Measurements from ENCODE around the gene ADAMTSL3. TPM values are rescaled to one million over a fixed set of nuclear protein-coding genes. Genes with fewer than 3 reads are reported as not detected.

ADAMTSL3 gene
- total and polyA plus RNA-seq, 7 experiments from 2014 or later = not detected

DNA sequence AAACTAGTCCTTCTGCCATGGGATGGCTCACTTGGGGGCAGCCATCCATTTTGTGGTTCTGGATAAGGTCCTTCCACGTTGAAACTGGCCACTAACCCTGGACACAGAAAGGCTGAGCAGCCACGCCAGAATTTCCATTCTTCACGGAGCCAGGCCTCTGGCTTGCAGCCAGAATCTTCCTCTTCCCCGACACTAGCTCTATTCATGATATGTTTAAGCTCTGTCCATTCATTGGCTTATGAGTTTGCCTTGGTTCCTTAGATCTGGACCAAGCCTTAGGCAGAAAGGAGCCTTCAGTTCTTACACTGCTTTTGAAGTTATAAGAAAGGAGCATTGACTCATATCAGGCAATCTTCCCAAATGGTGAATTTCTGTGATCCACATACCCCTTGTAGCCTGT lies 293.2 kb downstream of the ADAMTSL3 start:
- H3K27me3 ChIP-seq (ENCODE audit: control insufficient read depth in 2 of 2, insufficient read depth in 2 of 2, low read length in 2 of 2) = no peaks in the 10 kb centered on the region
- Mint-ChIP-seq H3K4me3 (no peak overlapping the region), H3K27ac (no peak overlapping the region), H3K9me3 (peaks cover 0 to 28% (median 2%) of the 10 kb centered on the region in 11 donors), H3K4me1 (no peaks in the 10 kb centered on the region), H3K27me3 (peaks cover 0 to 33% (median 17%) of the 10 kb centered on the region in 5 donors), H3K36me3 (no peaks in the 10 kb centered on the region)
- no peak overlapping the region for H3K4me3 ChIP-seq (ENCODE audit: low read length)
- ChIA-PET POLR2A (no interaction called here), CTCF (no interaction called here)
- H3K4me1 ChIP-seq (ENCODE audit: control insufficient read depth in 2 of 2, insufficient read depth in 2 of 2, low read length in 2 of 2) = no peaks in the 10 kb centered on the region
- ATAC-seq (no peak), DNase-seq (no peak)
- no peaks in the 10 kb centered on the region for H3K9me3 ChIP-seq (ENCODE audit: control insufficient read depth in 2 of 3, low read length in 3 of 3)
- intact Hi-C loops (cut with micrococcal nuclease) = no loop called here
- no peaks in the 10 kb centered on the region for H3K36me3 ChIP-seq (ENCODE audit: control insufficient read depth in 2 of 3, insufficient read depth in 3 of 3, low read length in 3 of 3)
- H3K27ac ChIP-seq (ENCODE audit: low read depth, low read length) = no peak overlapping the region

DNA sequence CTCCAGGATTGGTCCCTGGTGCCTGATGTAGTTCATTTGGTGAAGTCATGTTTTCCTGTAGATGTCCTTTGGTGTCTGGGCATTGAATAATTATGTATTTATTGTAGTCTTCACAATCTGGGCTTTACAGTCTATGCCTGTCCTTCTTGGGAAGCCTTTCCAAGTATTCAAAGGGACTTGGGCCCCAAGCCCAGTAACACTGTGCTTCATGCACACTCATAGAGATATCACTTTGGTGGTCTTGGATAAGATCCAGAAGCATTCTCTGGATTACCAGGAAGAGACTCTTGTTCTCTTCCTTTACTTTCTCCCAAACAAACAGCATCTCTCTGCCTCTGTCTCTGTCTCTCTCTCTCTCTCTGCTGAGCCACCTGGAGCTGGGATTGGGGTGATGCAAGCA lies 300.6 kb downstream of the ADAMTSL3 start:
- Histone ChIP-seq H3K4me1 (ENCODE audit: control insufficient read depth in 2 of 2, insufficient read depth in 2 of 2, low read length in 2 of 2) (no peaks in the 10 kb centered on the region), H3K27ac (ENCODE audit: low read depth, low read length) (no peak overlapping the region), H3K4me3 (ENCODE audit: low read length) (no peak overlapping the region), H3K36me3 (ENCODE audit: control insufficient read depth in 2 of 3, insufficient read depth in 3 of 3, low read length in 3 of 3) (no peaks in the 10 kb centered on the region), H3K9me3 (ENCODE audit: control insufficient read depth in 2 of 3, low read length in 3 of 3) (peaks cover 0 to 3% (median 0%) of the 10 kb centered on the region in 3 experiments), H3K27me3 (ENCODE audit: control insufficient read depth in 2 of 2, insufficient read depth in 2 of 2, low read length in 2 of 2) (no peaks in the 10 kb centered on the region)
- DNase-seq = no peak
- peaks cover 0 to 31% (median 4%) of the 10 kb centered on the region in 11 donors for H3K9me3 Mint-ChIP-seq
- CTCF ChIA-PET = no interaction called here
- POLR2A ChIA-PET = no interaction called here
- no peaks in the 10 kb centered on the region for H3K36me3 Mint-ChIP-seq
- intact Hi-C loops (cut with micrococcal nuclease) = no loop called here
- H3K27me3 Mint-ChIP-seq = peaks cover 6 to 30% (median 18%) of the 10 kb centered on the region in 5 donors
- ATAC-seq = no peak
- H3K4me3 Mint-ChIP-seq = no peak overlapping the region
- H3K27ac Mint-ChIP-seq = no peak overlapping the region
- no peaks in the 10 kb centered on the region for H3K4me1 Mint-ChIP-seq

DNA sequence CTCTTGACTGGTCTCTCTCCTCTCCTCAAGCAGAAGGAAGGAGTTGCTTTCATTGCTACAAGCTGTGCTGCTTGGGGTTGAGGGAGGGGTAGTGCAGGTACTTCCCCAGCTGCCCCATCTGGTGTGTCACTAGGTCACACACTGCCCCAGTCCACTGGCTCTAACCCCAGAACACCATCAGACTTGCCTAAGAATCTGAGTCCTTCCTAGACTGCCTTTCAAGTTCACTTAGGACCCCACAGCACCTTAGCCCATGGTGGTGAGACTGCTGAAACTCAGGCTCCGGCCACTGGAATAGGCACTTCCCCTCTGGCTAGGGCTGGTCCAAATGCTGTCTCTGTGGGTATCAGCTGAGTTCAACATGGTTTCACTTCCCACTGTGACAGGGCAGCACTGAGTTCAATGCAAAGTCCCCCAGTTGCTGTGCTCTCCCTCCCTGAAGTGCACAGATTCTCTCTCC lies 301.9 kb downstream of the ADAMTSL3 start:
- Histone ChIP-seq H3K27me3 (ENCODE audit: control insufficient read depth in 2 of 2, insufficient read depth in 2 of 2, low read length in 2 of 2) (no peaks in the 10 kb centered on the region), H3K36me3 (ENCODE audit: control insufficient read depth in 2 of 3, insufficient read depth in 3 of 3, low read length in 3 of 3) (no peaks in the 10 kb centered on the region), H3K27ac (ENCODE audit: low read depth, low read length) (no peak overlapping the region), H3K4me1 (ENCODE audit: control insufficient read depth in 2 of 2, insufficient read depth in 2 of 2, low read length in 2 of 2) (no peaks in the 10 kb centered on the region), H3K4me3 (ENCODE audit: low read length) (no peak overlapping the region), H3K9me3 (ENCODE audit: control insufficient read depth in 2 of 3, low read length in 3 of 3) (peaks cover 0 to 3% (median 0%) of the 10 kb centered on the region in 3 experiments)
- H3K4me1 Mint-ChIP-seq = no peaks in the 10 kb centered on the region
- no peak overlapping the region for H3K27ac Mint-ChIP-seq
- no peak overlapping the region for H3K4me3 Mint-ChIP-seq
- DNase-seq (no peak), ATAC-seq (no peak)
- CTCF ChIA-PET = no interaction called here
- no peaks in the 10 kb centered on the region for H3K36me3 Mint-ChIP-seq
- intact Hi-C loops (cut with micrococcal nuclease) = no loop called here
- H3K27me3 Mint-ChIP-seq = peaks cover 6 to 34% (median 26%) of the 10 kb centered on the region in 5 donors
- H3K9me3 Mint-ChIP-seq = peaks cover 0 to 18% (median 4%) of the 10 kb centered on the region in 11 donors
- POLR2A ChIA-PET = no interaction called here

DNA sequence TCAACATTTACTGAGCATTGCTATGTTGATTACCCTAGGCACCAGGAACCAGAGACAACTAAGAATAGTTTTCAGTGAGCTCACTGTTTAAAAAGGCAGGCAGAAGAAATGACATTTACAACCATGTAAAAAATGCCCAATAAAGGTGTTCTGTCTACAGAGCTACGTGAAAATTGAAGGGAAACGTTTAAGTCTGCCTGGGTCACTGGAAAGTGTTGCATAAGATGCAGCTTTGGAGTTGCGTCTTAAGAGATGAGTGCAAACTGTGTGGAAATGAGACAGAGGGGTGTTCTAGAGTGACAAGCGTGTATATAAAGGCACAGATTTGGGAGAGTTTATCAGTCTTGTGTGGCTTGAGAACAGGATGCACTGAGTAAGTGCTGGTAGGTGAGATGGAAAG lies 303.0 kb downstream of the ADAMTSL3 start:
- no peak overlapping the region for H3K4me3 Mint-ChIP-seq
- H3K4me1 ChIP-seq (ENCODE audit: control insufficient read depth in 2 of 2, insufficient read depth in 2 of 2, low read length in 2 of 2) = no peaks in the 10 kb centered on the region
- peaks cover 6 to 29% (median 20%) of the 10 kb centered on the region in 5 donors for H3K27me3 Mint-ChIP-seq
- no peak overlapping the region for H3K27ac Mint-ChIP-seq
- intact Hi-C loops (cut with micrococcal nuclease) = no loop called here
- no peak overlapping the region for H3K27ac ChIP-seq (ENCODE audit: low read depth, low read length)
- POLR2A ChIA-PET = no interaction called here
- no peaks in the 10 kb centered on the region for H3K36me3 ChIP-seq (ENCODE audit: control insufficient read depth in 2 of 3, insufficient read depth in 3 of 3, low read length in 3 of 3)
- H3K36me3 Mint-ChIP-seq = no peaks in the 10 kb centered on the region
- H3K9me3 Mint-ChIP-seq = peaks cover 0 to 20% (median 4%) of the 10 kb centered on the region in 11 donors
- no peaks in the 10 kb centered on the region for H3K27me3 ChIP-seq (ENCODE audit: control insufficient read depth in 2 of 2, insufficient read depth in 2 of 2, low read length in 2 of 2)
- CTCF ChIA-PET = no interaction called here
- H3K4me3 ChIP-seq (ENCODE audit: low read length) = no peak overlapping the region
- ATAC-seq (no peak), DNase-seq (no peak)
- H3K4me1 Mint-ChIP-seq = no peaks in the 10 kb centered on the region
- H3K9me3 ChIP-seq (ENCODE audit: control insufficient read depth in 2 of 3, low read length in 3 of 3) = peaks cover 0 to 3% (median 0%) of the 10 kb centered on the region in 3 experiments

DNA sequence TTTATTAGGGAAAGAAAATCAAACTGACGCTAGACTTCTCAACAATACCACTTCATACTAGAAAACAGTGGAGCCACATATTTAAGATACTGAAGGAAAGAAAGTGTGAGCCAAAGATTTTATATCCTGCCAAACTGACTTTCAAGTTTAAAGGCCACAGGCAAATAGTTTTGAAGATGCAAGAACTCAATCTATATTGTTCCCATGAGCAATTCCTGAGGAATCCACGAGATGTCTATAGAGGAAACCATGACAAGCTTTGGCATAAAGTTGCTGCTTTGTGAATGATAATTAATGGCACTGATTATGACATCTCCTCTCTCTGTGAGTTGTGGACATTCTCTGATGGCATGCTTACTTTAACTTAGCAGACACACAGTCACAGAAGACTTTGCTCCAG lies 305.6 kb downstream of the ADAMTSL3 start:
- Histone ChIP-seq H3K27me3 (ENCODE audit: control insufficient read depth in 2 of 2, insufficient read depth in 2 of 2, low read length in 2 of 2) (no peaks in the 10 kb centered on the region), H3K9me3 (ENCODE audit: control insufficient read depth in 2 of 3, low read length in 3 of 3) (peaks cover 0 to 2% (median 0%) of the 10 kb centered on the region in 3 experiments), H3K36me3 (ENCODE audit: control insufficient read depth in 2 of 3, insufficient read depth in 3 of 3, low read length in 3 of 3) (no peaks in the 10 kb centered on the region), H3K27ac (ENCODE audit: low read depth, low read length) (no peak overlapping the region), H3K4me1 (ENCODE audit: control insufficient read depth in 2 of 2, insufficient read depth in 2 of 2, low read length in 2 of 2) (no peaks in the 10 kb centered on the region), H3K4me3 (ENCODE audit: low read length) (no peak overlapping the region)
- no peak overlapping the region for H3K4me3 Mint-ChIP-seq
- ChIA-PET CTCF (no interaction called here), POLR2A (no interaction called here)
- peaks cover 0 to 13% (median 13%) of the 10 kb centered on the region in 5 donors for H3K27me3 Mint-ChIP-seq
- H3K27ac Mint-ChIP-seq = no peak overlapping the region
- peaks cover 0 to 21% (median 8%) of the 10 kb centered on the region in 11 donors for H3K9me3 Mint-ChIP-seq
- H3K4me1 Mint-ChIP-seq = no peaks in the 10 kb centered on the region
- DNase-seq (no peak), ATAC-seq (no peak)
- H3K36me3 Mint-ChIP-seq = no peaks in the 10 kb centered on the region
- intact Hi-C loops (cut with micrococcal nuclease) = no loop called here

DNA sequence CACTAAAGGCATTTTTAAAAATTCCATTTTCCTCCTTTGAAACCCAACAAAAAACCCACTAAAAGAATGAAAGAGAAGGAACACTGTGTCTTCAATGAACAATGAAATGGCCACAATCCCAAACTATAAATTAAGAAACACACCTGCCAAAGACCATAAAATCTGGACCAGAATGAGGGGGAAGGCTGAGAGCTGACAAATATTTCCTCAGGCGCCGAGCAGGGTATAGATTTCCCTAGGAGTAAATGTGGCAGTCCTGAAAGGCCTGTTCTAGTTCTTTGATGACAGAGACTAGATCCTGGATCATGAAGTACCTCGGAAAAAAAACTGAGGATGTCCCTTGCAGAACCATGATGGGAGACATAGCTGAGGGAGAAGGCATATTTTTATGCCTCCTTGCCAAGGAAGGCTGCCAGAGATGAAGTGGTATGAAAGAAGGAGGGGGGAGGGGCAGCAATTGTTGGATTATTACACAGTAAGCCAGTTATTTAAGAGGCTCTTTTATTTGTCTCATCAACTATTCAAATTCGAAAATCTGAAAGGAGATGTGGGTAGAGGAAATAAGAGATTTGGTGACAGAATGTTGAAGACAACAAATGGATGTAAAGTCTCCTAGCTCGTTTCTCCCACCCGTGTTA lies 306.4 kb downstream of the ADAMTSL3 start:
- Mint-ChIP-seq H3K36me3 (no peaks in the 10 kb centered on the region), H3K27me3 (peaks cover 0 to 13% (median 8%) of the 10 kb centered on the region in 5 donors), H3K9me3 (peaks cover 0 to 22% (median 11%) of the 10 kb centered on the region in 11 donors), H3K4me1 (no peaks in the 10 kb centered on the region), H3K27ac (no peak overlapping the region), H3K4me3 (no peak overlapping the region)
- DNase-seq (no peak), ATAC-seq (no peak)
- no peaks in the 10 kb centered on the region for H3K27me3 ChIP-seq (ENCODE audit: control insufficient read depth in 2 of 2, insufficient read depth in 2 of 2, low read length in 2 of 2)
- no peaks in the 10 kb centered on the region for H3K36me3 ChIP-seq (ENCODE audit: control insufficient read depth in 2 of 3, insufficient read depth in 3 of 3, low read length in 3 of 3)
- ChIA-PET POLR2A (no interaction called here), CTCF (no interaction called here)
- H3K27ac ChIP-seq (ENCODE audit: low read depth, low read length) = no peak overlapping the region
- no peak overlapping the region for H3K4me3 ChIP-seq (ENCODE audit: low read length)
- intact Hi-C loops (cut with micrococcal nuclease) = no loop called here
- H3K4me1 ChIP-seq (ENCODE audit: control insufficient read depth in 2 of 2, insufficient read depth in 2 of 2, low read length in 2 of 2) = no peaks in the 10 kb centered on the region
- no peaks in the 10 kb centered on the region for H3K9me3 ChIP-seq (ENCODE audit: control insufficient read depth in 2 of 3, low read length in 3 of 3)

DNA sequence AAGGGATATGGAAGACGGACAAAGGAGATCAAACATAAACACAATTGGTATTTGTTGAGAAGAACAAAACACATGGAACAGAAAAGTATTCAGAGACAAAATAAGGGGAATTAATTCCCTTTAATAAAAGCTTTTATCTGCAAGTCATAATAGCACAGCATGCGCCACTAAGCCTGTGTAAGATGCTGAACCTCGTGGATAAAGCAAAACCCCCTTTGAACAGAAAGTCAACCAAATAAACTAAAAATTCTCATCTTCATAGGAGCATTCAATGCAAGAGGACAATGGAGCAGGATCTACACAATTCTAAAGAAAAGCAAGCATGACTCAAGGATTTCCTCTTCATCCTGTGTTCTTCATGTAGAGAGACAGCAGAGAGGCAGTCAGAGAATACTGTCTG lies 307.4 kb downstream of the ADAMTSL3 start:
- Histone ChIP-seq H3K9me3 (ENCODE audit: control insufficient read depth in 2 of 3, low read length in 3 of 3) (no peaks in the 10 kb centered on the region), H3K27me3 (ENCODE audit: control insufficient read depth in 2 of 2, insufficient read depth in 2 of 2, low read length in 2 of 2) (no peaks in the 10 kb centered on the region), H3K27ac (ENCODE audit: low read depth, low read length) (no peak overlapping the region), H3K36me3 (ENCODE audit: control insufficient read depth in 2 of 3, insufficient read depth in 3 of 3, low read length in 3 of 3) (no peaks in the 10 kb centered on the region), H3K4me1 (ENCODE audit: control insufficient read depth in 2 of 2, insufficient read depth in 2 of 2, low read length in 2 of 2) (no peaks in the 10 kb centered on the region), H3K4me3 (ENCODE audit: low read length) (no peak overlapping the region)
- POLR2A ChIA-PET = no interaction called here
- Mint-ChIP-seq H3K27me3 (peaks cover 0 to 13% (median 12%) of the 10 kb centered on the region in 5 donors), H3K36me3 (peaks cover 0 to 7% (median 0%) of the 10 kb centered on the region in 5 donors), H3K4me1 (no peaks in the 10 kb centered on the region), H3K27ac (no peak overlapping the region), H3K4me3 (no peak overlapping the region), H3K9me3 (peaks cover 4 to 32% (median 16%) of the 10 kb centered on the region in 11 donors)
- intact Hi-C loops (cut with micrococcal nuclease) = no loop called here
- ATAC-seq (no peak), DNase-seq (no peak)
- CTCF ChIA-PET = no interaction called here
